ENCODE results near the gene KCNH1.

Gene KCNH1

DNA sequence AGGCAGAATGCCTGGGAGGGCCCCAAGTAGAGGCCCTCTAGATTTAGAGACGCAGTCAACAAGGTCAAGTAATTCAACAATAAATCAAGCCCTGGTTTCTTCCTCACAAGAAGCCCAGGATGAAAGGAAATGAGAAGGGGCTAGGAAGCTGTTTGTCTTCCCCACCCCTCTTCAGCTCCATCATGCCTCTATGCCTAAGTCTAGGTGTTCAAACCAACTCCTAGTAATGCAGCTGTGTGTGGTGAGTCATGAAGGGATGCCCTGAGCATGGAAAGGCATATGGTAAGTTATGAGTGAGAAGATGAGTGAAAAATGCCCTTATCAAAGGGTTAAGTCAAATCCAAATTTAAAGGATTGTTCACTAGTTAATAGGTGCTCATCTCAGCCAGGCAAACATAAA lies 339.5 kb downstream of the KCNH1 start:
- DNase-seq: no peak

- no peak for DNase-seq
Observed at GRCh38 chr1:210792250-210793102, 341.5 kb downstream of the KCNH1 start.

DNA sequence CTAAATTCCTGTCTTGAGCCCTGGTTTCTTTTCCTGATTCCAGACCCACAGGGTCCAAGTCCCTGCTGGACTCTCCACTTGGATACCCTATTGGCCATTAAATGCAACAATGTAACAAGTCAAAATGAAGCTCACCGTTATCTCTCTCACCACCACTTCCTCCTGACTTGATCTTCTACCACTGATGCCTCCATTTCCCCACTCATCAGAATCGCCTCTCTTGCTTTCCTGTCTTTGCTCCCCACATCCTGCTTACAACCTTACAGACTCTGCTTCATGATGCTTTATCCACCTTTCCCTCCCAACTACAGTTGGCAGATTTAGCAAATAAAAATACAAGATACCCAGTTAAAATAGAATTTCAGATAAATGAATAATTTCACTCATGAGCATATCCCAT lies 343.8 kb downstream of the KCNH1 start:
- no peak for DNase-seq

DNA sequence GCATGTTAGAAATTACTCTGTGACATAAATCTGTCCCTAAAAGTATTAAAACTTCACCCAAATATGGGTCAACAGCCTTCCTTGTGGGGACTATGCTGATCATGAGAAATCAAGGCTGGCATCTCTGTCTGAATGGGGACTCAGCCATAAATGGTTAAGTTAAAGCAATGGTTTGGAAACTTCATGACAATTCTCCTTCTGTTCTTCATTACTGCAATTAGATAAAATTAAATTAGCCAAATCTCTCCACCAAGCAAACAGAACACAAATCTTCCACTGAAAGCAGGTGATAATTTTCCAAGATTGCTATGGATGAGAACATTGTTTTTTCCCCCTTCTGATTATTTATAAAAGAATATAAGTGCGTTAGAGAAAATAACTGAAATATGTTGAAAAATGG lies 346.1 kb downstream of the KCNH1 start:
- no peak for DNase-seq

GRCh38 chr1:210786546-210786945 lies 347.4 kb downstream of the KCNH1 start:
- no peak for DNase-seq

DNA sequence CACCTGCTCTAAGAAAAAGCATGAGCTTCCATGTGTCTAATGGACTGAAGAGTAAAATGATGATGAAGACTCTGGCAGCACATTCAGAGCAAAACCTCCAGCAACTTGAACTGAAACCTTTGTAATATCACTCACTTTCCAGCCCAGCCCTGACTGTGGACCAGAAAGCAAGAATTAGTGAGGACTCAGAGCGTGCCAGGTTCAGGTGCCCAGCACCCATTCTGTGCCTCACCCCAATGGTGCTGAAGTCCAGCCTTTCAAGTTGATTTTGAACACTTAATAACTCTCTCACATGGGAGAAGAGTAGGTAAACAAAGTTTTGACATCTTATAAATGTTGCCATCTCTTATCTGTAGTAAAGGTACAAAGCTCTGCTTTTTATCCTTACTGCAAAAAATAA lies 350.0 kb downstream of the KCNH1 start:
- DNase-seq: no peak

DNA sequence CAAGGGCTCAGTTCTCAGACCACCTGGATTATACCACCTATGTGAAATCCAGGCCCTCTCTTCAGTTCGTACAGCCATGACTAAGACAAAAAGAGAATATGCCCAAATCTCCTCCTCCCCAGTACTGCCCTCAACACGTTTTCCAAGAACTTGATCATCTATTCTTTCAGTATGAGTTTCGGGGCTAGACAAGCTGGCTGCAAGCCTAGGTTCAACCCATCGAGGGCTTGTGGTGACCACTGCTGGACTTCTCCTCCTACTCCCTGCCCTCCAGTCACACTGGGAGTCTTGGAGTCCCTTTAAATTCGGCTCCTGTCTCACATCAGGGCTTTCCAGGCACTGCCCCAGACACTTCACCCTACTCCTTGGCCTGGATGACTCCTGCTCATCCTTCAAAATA lies 352.3 kb downstream of the KCNH1 start:
- no peak for DNase-seq

DNA sequence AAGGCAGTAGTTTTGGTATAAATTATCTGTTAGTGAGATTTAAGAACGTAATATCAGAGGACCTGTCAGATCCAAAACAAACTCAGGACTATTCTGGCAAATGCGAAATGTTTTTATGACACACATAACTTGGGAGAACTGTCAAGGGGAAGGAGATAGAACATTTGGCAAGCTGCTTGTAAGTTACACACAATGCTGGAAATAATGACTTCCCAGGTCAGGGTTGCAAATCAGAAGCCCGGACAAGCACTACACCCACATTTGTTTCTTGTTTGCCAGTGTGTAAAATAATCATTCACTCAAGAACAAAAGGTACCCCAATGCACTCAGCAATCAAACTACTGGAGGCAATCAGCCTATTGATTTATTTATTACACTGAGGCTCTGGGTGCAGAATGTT lies 354.7 kb downstream of the KCNH1 start:
- DNase-seq: no peak

- DNase-seq: no peak
Observed at GRCh38 chr1:210777914-210778313, 356.0 kb downstream of the KCNH1 start.

- no peak for DNase-seq
Observed at GRCh38 chr1:210776712-210777111, 357.2 kb downstream of the KCNH1 start.

- no peak for DNase-seq
Observed at GRCh38 chr1:210775289-210775688, 358.7 kb downstream of the KCNH1 start.

- DNase-seq: no peak
Observed at GRCh38 chr1:210773450-210773849, 360.5 kb downstream of the KCNH1 start.

DNA sequence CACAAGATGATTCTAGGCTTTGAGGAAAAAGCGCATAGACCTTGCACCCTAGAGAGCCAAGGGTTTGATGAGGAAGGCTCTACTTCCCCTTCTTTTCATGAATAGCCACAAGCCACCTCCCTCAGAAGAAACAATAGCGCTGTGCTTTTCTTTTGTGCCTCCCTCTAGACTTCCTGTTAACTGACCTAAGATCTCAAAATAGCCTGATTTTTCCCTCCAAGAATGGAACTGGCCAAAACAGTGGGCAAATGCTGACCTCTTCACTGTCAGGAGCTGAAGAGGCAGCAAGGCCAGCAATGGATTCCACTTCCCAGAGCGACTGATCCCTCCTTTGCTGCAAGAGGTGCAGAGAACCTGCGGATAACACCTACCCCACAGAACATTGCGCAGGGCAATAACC lies 362.8 kb downstream of the KCNH1 start:
- no peak for DNase-seq

DNA sequence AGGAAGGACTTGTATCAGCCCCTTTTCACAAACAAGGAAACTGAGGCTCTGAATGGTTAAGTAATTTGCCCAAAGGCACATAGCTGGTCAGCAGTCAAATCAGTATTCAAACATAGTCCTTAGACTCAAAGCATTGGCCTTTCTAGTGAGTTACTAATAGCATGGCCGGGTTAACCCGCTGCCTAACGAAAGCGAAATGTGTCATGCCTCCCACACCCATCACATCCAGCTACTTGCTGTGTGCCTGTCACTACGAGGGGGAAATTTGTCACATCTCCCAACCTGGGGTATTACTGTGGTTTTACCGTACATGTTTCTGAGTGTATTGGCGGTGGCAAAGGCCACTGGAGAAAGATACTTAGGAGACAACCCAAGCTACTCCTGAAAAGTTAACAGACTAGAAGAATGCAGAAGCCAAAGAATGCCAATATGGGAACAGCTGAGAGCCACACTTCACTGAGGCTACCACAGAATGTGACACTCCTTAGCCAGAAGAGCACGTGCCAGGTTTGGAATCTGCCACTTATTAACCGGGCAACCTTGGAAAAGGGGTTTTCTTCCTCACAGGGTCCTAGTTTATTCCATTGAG lies 363.5 kb downstream of the KCNH1 start:
- DNase-seq: no peak

DNA sequence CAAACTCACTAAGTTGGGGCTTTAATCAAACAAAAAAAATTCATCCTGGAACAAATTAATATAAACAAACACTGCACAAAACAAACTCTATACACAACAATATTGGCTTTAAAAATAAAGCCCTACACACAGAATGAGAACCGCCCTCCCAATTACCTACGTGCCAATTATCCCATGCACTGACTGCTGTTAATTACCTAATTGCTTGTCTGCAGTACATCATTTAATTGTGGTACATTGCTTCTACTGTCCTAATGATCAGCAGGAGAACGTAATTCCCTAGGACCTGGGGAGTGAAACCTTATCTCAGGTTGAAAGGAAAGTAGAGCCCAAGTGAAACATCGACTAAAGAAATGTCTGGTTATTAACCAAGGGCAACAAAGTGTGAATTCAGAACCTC lies 364.5 kb downstream of the KCNH1 start:
- DNase-seq: no peak

DNA sequence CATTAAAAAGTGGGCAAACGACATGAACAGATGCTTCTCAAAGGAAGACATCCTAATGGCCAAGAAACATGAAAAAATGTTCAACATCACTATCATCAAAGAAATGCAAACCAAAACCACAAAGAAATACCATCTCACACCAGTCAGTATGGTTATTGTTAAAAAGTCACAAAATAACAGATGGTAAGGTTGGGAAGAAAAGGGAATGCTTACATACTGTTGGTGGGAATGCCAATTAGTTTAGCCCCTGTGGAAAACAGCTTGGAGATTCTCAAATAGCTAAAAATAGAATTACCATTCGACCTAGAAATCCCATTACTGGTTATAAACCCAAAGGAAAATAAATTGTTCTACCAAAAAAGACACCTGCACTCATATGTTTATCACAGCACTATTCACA lies 369.4 kb downstream of the KCNH1 start:
- no peak for DNase-seq

- no peak for DNase-seq
Observed at GRCh38 chr1:210758761-210759160, 375.2 kb downstream of the KCNH1 start.

GRCh38 chr1:210758261-210758660 lies 375.7 kb downstream of the KCNH1 start:
- no peak for DNase-seq

DNA sequence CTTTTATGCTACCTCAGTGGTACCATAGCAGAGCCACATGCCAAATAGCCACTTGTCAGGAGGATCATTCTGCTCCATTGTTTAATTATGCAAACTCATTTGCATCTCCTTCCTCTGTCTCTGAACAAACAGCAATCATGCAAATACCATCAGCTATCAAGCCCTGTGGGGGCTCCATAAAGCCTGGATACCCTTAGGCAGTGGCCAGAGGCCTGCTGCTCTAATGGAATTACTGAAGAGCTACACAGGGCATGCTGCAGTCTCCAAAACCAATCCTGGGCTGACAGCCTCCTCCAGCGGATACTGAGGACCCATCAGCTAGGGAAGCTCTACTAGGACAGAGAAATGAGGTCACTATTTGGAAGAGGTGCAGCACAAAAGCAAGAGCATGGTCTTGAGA lies 376.3 kb downstream of the KCNH1 start:
- no peak for DNase-seq

GRCh38 chr1:210755991-210756659 lies 377.8 kb downstream of the KCNH1 start:
- DNase-seq: no peak

- DNase-seq: no peak
Observed at GRCh38 chr1:210754878-210755665, 378.9 kb downstream of the KCNH1 start.

DNA sequence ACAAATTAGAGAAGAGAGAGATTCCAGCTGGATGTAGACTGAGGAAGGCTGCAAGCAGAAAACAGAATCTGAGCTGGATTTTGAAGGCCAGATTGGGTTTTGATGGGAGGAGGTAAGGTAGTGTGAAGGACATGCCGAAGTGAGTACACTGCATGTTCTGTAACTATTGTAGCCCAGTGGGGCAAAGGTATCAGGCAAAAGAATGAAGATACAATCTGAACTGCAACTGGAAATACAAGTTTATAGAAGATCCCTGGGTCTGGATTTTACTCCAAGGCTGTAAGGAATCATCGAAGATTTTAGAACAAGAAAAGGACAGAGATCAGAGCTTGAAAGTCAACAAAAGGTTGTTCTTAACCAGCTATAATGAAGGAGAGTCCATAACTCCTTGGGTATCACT lies 382.0 kb downstream of the KCNH1 start:
- no peak for DNase-seq

- no peak for DNase-seq
Observed at GRCh38 chr1:210750468-210750867, 383.5 kb downstream of the KCNH1 start.
